MCF 10A (cell line): ENCODE results near the gene EP300. TPM values are rescaled to one million over a fixed set of nuclear protein-coding genes. Genes with fewer than 3 reads are reported as not detected.
"Not testable (repeated sequence)": the region's sequence is repeated elsewhere in the genome, so short reads cannot be mapped to it uniquely, and the experiment has no call there.

Experiments used
- BruUV-seq: library from RNA; stranded (reverse); fragments of 400-500 nt; replicated peaks from 2 replicates; lab custom pipeline; 2021; lab: Mats Ljungman, UMichigan
- CTCF ChIA-PET: fragments of 300-600 bp; sonication (Branson Sonifier 250); formaldehyde crosslinking; extraction: SDS; loops from one replicate; lab custom pipeline; 2021; ENCODE audit warnings: antibody characterized with exemption, inconsistent platforms; lab: Yijun Ruan, JAX
- POLR2A ChIA-PET: fragments of 300-600, 350-650 bp; sonication (Branson Sonifier 250); formaldehyde crosslinking; extraction: SDS; loops from one replicate; lab custom pipeline; 2020; ENCODE audit warnings: antibody characterized with exemption, inconsistent platforms; lab: Yijun Ruan, JAX
- DNase-seq: peaks from one replicate; pipeline ENCODE4 v3.0.0-alpha.2; 2018; ENCODE audit not compliant: unreplicated experiment
- H3K27ac Mint-ChIP-seq: one replicate; pipeline ENCODE4 v1.8.0; 2022; ENCODE audit warnings: mild to moderate bottlenecking, low read depth, mixed read lengths; ENCODE audit not compliant: unreplicated experiment
- H3K27me3 Mint-ChIP-seq: one replicate; pipeline ENCODE4 v1.8.0; 2022; ENCODE audit warnings: mixed read lengths; ENCODE audit not compliant: insufficient read depth, unreplicated experiment
- H3K36me3 Mint-ChIP-seq: one replicate; pipeline ENCODE4 v1.8.0; 2022; ENCODE audit warnings: mild to moderate bottlenecking, moderate library complexity, mixed read lengths; ENCODE audit not compliant: insufficient read depth, unreplicated experiment
- H3K4me1 Mint-ChIP-seq: one replicate; pipeline ENCODE4 v1.8.0; 2022; ENCODE audit warnings: mixed read lengths; ENCODE audit not compliant: insufficient read depth, unreplicated experiment
- H3K4me3 Mint-ChIP-seq: one replicate; pipeline ENCODE4 v1.8.0; 2022; ENCODE audit warnings: mild to moderate bottlenecking, moderate library complexity, mixed read lengths; ENCODE audit not compliant: unreplicated experiment
- H3K9me3 Mint-ChIP-seq: one replicate; pipeline ENCODE4 v1.8.0; 2022; ENCODE audit warnings: mixed read lengths; ENCODE audit not compliant: unreplicated experiment
- intact Hi-C: fragments of 100-400 bp; cut with micrococcal nuclease; formaldehyde crosslinking; loops from 2 replicates; pipeline ENCODE4 v1.14.1; 2022
- total RNA-seq: library from RNA; stranded (reverse); gene quantifications from 2 replicates; pipeline ENCODE4 v1.2.3, GENCODE V29; 2022
- TF ChIP-seq, protein P1 (sequence below): fragments of 200-600 bp; IDR thresholded peaks from one replicate; pipeline ENCODE4 v1.8.0; 2022; ENCODE audit warnings: antibody characterized with exemption, mild to moderate bottlenecking; ENCODE audit not compliant: unreplicated experiment

The EP300 gene
- total RNA-seq, 1 experiment from 2014 or later = 53.3 TPM

DNA sequence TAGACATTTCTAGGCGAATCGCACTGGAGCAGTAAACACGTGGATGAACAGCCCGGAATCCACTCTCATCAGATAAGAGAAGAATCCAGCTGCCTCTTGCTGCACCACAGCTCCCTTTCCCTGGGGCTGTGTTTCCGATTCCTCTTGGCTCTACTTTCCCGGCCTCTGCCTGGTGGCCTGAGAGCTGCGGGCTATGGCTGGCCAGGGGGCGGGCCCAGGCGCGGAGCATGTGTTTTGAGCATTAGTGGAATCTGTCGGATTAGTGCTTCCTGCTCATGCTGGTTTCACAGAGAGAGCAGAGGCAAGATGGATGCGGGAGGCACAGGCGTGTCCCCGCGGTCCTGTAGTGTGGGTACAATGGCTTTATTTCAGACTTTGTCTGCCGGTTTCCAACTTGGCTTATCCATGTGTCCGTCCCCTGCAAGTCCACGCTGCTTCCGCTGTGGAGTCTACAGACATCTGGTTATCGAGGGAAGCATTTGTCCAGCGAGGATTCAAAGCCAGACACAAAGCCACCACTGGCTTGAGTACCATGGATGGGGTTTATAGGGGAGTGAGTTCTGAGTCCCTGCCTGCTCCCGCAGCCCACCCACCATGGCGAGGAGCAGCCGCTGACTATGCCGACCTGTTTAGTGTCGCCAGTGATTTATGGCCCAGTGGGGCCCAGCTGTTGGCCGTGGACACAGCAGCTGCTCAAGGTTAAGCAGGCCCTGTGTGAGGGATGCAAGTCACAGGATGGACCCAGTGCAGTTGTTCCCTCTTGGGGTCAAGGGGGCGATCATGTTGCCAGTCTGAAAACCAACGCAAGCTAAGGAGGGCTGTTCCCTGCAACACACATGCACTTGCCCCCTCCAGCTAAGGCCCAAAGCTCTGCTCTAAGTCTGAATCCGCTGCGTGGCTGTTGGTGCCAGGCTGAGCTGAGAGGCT, 43.3 kb upstream of the EP300 start:
- no peaks in the 10 kb centered on the region for H3K36me3 Mint-ChIP-seq
- TF ChIP-seq, protein P1, sequence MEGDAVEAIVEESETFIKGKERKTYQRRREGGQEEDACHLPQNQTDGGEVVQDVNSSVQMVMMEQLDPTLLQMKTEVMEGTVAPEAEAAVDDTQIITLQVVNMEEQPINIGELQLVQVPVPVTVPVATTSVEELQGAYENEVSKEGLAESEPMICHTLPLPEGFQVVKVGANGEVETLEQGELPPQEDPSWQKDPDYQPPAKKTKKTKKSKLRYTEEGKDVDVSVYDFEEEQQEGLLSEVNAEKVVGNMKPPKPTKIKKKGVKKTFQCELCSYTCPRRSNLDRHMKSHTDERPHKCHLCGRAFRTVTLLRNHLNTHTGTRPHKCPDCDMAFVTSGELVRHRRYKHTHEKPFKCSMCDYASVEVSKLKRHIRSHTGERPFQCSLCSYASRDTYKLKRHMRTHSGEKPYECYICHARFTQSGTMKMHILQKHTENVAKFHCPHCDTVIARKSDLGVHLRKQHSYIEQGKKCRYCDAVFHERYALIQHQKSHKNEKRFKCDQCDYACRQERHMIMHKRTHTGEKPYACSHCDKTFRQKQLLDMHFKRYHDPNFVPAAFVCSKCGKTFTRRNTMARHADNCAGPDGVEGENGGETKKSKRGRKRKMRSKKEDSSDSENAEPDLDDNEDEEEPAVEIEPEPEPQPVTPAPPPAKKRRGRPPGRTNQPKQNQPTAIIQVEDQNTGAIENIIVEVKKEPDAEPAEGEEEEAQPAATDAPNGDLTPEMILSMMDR = no peak
- H3K4me1 Mint-ChIP-seq = peaks cover 5% of the 10 kb centered on the region
- CTCF ChIA-PET = no interaction called here
- no peaks in the 10 kb centered on the region for H3K9me3 Mint-ChIP-seq
- intact Hi-C loops = no loop called here
- POLR2A ChIA-PET = interaction anchor here (0.6 to 0.7 kb wide), 3 partner anchors 27 to 456 kb away, joined by 3 to 4 read pairs (median 3); no protein-coding TSS in a partner anchor
- no peak overlapping the region for H3K27ac Mint-ChIP-seq
- no peak overlapping the region for H3K4me3 Mint-ChIP-seq
- H3K27me3 Mint-ChIP-seq = no peaks in the 10 kb centered on the region
- BruUV-seq = no TSS peak
- peak; percentile 17 for DNase-seq

DNA sequence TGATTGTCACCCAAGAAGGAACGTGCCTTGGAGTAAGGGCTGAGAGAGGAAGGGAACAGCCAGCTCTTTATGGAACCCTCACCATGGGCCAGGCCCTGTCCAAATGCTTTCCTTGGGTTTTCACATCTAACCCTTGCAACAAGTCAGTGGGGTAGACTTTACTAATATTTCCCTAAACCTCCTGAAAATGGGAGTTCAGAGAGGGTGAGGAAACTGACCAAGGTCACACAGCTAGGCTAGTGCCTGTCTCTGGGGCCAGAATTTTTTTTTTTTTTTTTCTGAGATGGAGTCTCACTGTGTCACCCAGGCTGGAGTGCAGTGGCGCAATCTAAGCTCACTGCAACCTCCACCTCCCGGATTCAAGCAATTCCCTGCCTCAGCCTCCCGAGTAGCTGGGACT, 42.6 kb upstream of the EP300 start:
- intact Hi-C loops, H3K36me3 Mint-ChIP-seq, H3K4me1 Mint-ChIP-seq, H3K27ac Mint-ChIP-seq, DNase-seq, BruUV-seq, CTCF ChIA-PET, H3K9me3 Mint-ChIP-seq, H3K4me3 Mint-ChIP-seq, H3K27me3 Mint-ChIP-seq: not testable (repeated sequence)
- POLR2A ChIA-PET = interaction anchor here (0.6 to 0.7 kb wide), 2 partner anchors 27 to 457 kb away, joined by 3 read pairs; no protein-coding TSS in a partner anchor

DNA sequence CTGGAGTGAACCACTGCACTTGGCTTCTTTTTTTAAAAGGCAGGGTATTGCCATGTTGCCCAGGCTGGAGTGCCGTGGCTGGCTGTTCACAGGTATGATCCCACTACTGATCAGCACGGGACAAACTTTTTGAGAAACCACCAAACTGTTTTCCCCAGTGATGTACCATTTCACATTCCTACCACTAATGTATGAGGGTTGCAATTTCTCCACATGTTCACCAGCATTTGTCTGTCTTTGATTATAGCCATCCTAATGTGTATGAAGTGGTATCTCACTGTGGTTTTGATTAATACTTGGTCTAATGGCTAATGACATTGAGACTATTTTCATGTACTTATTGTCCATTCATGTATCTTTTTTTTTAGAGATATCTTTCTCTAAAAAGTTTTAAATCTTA, 41.5 kb upstream of the EP300 start:
- Mint-ChIP-seq H3K4me1 (peaks cover 5% of the 10 kb centered on the region), H3K36me3 (no peaks in the 10 kb centered on the region), H3K27me3 (no peaks in the 10 kb centered on the region), H3K9me3 (no peaks in the 10 kb centered on the region), H3K27ac (no peak overlapping the region), H3K4me3 (no peak overlapping the region)
- CTCF ChIA-PET = no interaction called here
- no peak for DNase-seq
- no TSS peak for BruUV-seq
- POLR2A ChIA-PET = interaction anchor here (0.7 kb wide), 1 partner anchor 42 kb away, joined by 3 read pairs; no protein-coding TSS in a partner anchor
- TF ChIP-seq, protein P1 = no peak
- intact Hi-C loops = no loop called here

DNA sequence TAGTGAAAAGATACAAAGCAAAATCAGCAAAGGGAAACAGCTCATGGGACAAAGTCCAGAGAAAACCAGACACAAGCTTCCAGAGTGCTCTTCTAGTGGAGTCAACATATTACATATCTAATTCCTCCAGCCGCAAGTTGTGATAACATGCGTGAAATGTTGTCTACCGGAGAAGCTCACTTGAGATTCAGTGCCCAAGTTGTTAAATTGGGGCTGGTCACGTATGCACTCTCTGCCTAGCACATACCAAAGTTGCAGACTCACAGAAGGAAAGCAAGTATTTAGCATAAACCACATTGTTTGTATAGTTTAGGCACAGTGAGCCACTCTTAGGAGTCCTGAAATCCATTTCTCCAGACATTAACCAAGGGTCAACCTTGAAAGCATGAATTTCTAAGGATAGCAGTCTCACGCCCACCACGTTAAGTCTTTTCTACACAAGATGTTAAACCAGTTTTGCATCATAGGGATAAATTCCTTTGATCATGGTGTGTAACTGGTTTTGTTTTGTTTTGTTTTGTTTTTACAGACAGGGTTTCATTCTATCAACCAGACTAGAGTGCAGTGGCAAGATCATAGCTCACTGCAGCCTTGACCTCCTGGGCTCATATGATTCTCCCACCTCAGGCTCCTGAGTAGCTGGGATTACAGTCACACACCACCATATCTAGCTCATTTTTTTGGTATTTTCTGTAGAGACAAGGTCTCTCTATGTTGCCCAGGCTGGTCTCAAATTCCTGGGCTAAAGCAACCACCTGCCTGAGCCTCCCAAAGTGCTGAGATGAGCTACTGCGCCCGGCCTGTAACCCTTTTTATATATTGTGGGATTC, 39.5 kb upstream of the EP300 start:
- POLR2A ChIA-PET = no interaction called here
- CTCF ChIA-PET = interaction anchor here (0.5 to 0.7 kb wide), 2 partner anchors 30 to 259 kb away, joined by 3 read pairs; no protein-coding TSS in a partner anchor
- TF ChIP-seq, protein P1 = no peak
- no peaks in the 10 kb centered on the region for H3K36me3 Mint-ChIP-seq
- no peaks in the 10 kb centered on the region for H3K9me3 Mint-ChIP-seq
- BruUV-seq = no TSS peak
- no peak overlapping the region for H3K4me3 Mint-ChIP-seq
- H3K27me3 Mint-ChIP-seq = no peaks in the 10 kb centered on the region
- peaks cover under 1% of the 10 kb centered on the region for H3K4me1 Mint-ChIP-seq
- H3K27ac Mint-ChIP-seq = no peak overlapping the region
- no peak for DNase-seq
- intact Hi-C loops = no loop called here
